ENCODE measurements around the gene GLB1L2.

- TF ChIP-seq RAD21 (IDR thresholded peaks at IDR 0.05; ENCODE audit: low read depth) (no peak), YY1 (IDR thresholded peaks at IDR 0.05; ENCODE audit: low read depth) (no peak), EP300 (IDR thresholded peaks at IDR 0.05; ENCODE audit: borderline replicate concordance) (no peak), TCF12 (IDR thresholded peaks at IDR 0.05; ENCODE audit: low read depth) (no peak), REST (IDR thresholded peaks at IDR 0.05; ENCODE audit: low read depth) (no peak), CEBPB (IDR thresholded peaks at IDR 0.05) (no peak), NFIC (IDR thresholded peaks at IDR 0.05) (no peak), ZBTB7A (IDR thresholded peaks at IDR 0.05; ENCODE audit: low read depth) (no peak), CREB1 (IDR thresholded peaks at IDR 0.05; ENCODE audit: low read depth) (no peak), TAF1 (IDR thresholded peaks at IDR 0.05; ENCODE audit: low read depth) (no peak), EGR1 (IDR thresholded peaks at IDR 0.05) (no peak)
- TF ChIP-seq, protein P1, sequence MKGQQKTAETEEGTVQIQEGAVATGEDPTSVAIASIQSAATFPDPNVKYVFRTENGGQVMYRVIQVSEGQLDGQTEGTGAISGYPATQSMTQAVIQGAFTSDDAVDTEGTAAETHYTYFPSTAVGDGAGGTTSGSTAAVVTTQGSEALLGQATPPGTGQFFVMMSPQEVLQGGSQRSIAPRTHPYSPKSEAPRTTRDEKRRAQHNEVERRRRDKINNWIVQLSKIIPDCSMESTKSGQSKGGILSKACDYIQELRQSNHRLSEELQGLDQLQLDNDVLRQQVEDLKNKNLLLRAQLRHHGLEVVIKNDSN (IDR thresholded peaks at IDR 0.05) = no peak
- TF ChIP-seq, protein P2, sequence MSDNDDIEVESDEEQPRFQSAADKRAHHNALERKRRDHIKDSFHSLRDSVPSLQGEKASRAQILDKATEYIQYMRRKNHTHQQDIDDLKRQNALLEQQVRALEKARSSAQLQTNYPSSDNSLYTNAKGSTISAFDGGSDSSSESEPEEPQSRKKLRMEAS (IDR thresholded peaks at IDR 0.05) = no peak
Measured at GRCh38 chr11:134349802-134350355, 18.1 kb downstream of the GLB1L2 start.

All from Ishikawa (cell line).